Adrenal gland (tissue), 5 donors: ENCODE results near the gene SORBS2.

Experiments
- CTCF ChIP-seq, 6 experiments: fragments of 450-650 bp in 4 of 6; fragments of 200-600 bp in 2 of 6; sonication (generic) in 1 of 6; IDR thresholded peaks; 1 replicate in 5 of 6; 2 replicates in 1 of 6; pipeline versions ENCODE4 v1.5.1 to v1.8.0; 2016 to 2021; ENCODE audit warnings: antibody characterized with exemption in 6 of 6, mild to moderate bottlenecking in 2 of 6, moderate library complexity in 1 of 6
- POLR2A ChIP-seq, 2 donors: fragments of 450-650 bp; IDR thresholded peaks; one replicate each; pipeline ENCODE4 v1.6.1; 2017; ENCODE audit warnings: antibody characterized with exemption in 2 of 2, mild to moderate bottlenecking in 2 of 2, moderate library complexity in 1 of 2
- donor health status: DM: no; HTN: no; CAD: no.

GRCh38 chr4:185679523-185679922, 132.5 kb downstream of the SORBS2 start:
- TF ChIP-seq CTCF (IDR thresholded peaks at IDR 0.05) (no peak), POLR2A (IDR thresholded peaks at IDR 0.05) (no peak)
